ENCODE data around the gene RNF11.
A peak's percentile ranks its signal among the peaks of the same experiment; 100 is the strongest.

Gene RNF11

DNA sequence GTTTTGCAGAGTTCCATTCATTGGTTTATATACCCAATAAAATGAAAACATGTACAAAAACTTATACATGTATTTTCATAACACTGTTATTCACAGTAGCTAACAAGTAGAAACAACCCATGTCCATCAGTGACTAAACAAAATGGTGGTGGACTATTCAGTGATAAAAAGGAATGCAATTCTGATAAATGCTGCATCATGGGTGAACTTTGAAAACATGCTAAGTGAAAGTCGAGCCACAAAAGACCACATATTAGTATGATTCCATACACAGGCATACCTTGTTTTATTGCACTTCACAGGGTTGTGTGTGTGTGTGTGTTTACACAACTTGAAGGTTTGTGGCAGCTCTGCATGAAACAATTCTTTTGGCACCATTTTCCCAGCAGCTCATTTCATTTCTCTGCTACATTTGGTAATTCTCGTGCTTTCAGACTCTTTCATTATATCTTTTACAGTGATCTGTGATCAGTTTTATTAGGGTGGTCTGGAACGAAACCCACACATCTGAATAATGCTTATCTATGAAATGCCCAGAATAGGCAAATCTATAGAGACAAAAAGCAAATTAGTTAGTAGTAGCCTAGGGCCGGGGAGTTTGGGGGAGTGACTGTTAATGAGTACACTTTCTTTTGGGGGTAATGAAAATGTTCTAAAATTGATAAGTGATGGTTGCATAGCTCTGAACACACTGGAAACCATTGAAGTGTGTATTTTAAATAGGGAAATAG, 27.2 kb downstream of the RNF11 start:
- DNase-seq (ENCODE audit: low read depth in 2 of 2) = no peak

DNA sequence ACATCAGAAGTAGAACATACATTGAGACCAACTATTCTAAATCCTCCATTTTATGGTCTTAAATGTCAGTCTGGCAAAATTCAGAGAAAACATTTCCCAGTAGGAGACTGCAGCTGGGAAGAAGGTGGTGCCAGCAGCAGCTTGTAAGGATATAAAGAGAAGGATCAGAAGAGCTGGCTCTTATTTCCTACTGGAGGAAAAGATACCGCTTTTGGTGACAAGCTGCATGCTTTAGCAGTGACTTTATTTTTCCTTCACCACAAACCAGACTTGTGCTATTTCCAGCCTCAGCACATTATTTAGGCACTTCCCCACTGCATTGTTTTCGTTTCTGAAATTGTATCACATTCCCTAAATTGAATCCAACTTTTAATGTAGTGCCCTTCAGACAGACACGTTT, 28.4 kb downstream of the RNF11 start:
- no peak for DNase-seq (ENCODE audit: low read depth in 2 of 2)

DNA sequence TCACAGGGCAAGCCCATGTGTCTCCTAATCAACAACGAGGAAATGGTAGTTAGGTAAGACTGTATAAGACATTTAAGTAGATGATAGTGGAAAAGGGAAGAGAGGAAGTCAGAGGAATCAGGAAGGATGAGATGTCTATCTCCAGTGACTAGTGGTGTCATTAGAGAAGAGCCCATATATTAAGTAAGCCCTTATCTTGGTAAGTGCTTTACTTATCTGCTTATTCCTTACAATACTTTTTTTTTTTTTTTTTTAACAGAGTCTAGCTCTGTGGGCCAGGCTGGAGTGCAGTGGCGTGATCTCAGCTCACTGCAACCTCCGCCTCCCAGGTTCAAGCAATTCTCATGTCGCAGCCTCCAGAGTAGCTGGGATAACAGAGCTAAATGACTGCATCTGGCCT, 29.5 kb downstream of the RNF11 start:
- no peak for DNase-seq (ENCODE audit: low read depth in 2 of 2)

DNA sequence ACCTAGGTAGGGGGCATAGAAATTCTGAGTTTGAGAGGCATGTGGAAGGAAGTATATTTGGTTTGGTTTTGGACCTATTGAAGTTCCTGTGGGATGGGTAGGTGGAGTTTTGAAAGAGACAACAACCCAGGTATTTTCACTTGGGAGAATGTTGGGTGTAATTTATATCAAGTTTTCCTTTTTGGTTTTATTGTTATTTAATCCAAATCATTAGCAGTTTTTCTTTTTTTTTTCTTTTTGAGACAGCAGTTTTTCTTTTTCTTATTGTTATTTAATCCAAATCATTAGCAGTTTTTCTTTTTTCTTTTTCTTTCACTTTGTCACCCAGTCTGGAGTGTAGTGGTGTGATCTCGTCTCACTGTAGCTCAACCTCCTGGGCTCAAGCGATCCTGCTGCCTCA, 30.1 kb downstream of the RNF11 start:
- no peak for DNase-seq (ENCODE audit: low read depth in 2 of 2)

DNA sequence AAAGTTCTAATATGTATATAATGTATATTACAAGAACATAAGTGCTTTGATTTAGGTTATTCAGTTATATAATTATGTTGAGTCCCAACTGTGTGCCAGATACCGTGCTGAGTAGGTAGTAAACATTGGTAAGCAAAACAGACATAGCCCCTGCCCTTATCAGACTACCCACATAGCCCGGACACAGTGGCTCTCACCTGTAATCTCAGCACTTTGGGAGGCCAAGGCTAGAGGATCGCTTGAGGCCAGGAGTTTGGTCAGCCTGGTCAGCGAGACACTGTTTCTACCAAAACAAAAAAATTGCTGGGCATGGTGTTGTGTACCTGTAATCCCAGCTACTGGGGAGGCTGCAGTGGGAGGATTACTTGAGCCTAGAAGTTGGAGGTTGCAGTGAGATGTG, 30.7 kb downstream of the RNF11 start:
- no peak for DNase-seq (ENCODE audit: low read depth in 2 of 2)

DNA sequence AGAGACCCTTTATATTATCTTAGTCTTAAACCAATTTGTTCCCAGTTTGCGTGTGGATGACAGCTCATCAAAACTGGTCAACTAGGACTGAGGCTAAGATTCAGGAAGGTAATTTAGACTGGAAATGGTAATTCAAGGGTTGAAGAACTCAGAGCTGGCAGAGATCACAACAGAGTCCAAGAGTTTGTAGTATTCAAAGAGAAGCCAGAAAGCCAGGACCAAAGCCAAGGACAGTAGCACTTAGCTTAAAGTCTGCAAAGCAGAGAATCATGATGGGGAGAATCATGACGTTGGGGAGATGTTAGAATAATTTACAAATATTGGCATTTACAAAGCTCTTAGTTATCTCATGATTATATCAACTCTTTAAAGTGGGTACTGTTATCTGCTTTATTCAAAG, 32.6 kb downstream of the RNF11 start:
- DNase-seq (ENCODE audit: low read depth in 2 of 2) = no peak

DNA sequence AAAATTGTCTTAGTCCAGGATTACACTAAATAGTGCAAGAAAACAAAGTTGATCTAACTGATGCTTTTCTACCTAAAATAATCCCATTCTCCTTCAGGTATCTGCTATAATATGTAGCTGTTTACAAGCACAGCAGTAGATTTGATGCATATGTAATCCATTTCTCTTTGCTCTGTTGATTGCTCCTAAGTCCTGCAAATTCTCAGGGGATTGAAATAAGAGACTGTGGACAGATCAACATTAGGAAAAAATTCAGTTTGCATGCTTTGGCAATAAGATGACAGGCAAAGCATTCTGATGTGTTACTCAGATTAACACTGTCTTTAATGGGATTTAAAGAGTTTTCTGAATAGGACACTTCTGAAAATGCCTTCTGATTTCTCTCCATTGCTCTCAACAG, 34.7 kb downstream of the RNF11 start:
- DNase-seq (ENCODE audit: low read depth in 2 of 2) = no peak

DNA sequence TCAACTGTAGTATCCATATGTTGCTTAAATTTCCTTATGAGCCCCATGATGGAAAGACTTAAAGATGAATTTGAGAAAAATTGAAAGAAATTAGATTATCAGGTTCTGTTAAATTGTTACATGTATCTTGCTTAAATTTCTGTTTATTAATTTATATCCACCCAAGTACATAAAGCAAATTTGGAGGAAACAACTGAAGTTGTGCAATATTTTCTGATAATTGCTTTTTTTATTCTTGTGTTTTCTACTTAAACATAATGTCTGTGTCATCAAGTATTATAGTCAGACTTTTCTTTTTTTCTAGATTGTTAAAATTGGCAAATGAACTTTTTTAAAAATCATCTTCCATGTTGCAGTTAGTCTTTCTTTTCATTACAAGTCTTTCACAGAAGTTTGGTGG, 36.8 kb downstream of the RNF11 start:
- no peak for DNase-seq (ENCODE audit: low read depth in 2 of 2)

DNA sequence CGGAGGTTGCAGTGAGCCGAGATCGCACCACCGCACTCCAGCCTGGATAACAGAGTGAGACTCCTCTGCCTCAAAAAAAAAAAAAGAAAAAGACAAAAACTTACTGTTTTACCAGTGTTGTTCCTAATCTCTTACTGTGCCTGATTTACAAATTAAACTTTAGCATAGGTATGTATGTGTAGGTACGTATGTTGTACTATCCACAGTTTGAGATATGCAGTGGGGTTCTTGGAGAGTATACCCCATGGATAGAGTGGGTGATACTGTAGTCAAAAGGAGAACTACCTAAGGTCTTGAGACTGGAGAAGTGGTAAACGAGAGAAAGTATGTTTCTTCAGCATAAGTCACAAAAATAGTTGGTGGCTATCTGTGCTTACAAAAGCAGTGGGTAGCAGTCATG, 38.6 kb downstream of the RNF11 start:
- no peak for DNase-seq (ENCODE audit: low read depth in 2 of 2)

DNA sequence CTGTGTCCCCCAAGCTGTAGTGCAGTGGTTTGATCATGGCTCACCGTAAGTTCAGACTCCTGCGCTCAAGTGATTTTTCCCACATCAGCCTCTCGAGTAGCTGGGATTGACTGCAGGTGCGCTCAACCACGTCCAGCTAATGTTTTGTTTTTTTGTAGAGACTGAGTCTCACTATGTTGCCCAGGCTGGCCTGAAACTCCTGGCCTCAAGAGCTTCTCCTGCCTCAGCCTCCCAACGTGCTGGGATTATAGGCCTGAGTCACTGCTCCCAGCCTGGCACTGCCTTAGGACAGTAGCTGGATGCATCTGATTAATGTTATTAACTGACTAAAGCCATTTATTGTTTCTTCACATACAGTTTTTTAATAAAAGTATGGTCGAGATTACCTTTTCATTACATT, 40.2 kb downstream of the RNF11 start:
- DNase-seq (ENCODE audit: low read depth in 2 of 2) = no peak

DNA sequence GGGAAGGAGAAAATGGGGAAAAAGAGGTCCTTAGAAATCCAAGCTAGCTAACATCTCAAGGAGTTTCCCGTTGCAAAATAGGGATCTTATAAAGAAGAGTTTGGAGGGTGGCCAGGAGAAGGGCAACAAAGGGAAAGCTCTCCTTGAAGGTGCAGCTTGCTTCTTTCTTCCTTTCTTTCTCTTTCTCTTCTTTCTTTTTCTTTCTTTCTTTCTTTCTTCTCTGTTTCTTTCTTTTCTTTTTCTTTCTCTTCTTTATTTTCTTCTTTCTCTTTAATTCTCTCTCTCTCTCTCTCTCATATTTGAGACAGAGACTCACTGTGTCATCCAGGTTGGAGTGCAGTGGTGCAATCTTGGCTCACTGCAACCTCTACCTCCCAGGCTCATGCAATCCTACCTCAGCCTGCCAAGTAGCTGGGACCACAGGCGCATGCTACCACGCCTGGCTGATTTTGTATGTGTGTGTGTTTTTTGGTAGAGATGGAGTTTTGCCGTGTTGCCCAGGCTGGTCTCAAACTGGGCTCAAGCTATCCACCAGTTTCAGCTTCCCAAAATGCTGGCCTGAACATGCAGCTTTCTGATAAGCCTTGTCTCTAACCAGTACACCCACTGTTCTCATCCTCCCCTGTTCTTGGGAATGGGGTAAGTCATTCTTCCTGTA, 44.4 kb downstream of the RNF11 start:
- DNase-seq (ENCODE audit: low read depth in 2 of 2) = no peak

DNA sequence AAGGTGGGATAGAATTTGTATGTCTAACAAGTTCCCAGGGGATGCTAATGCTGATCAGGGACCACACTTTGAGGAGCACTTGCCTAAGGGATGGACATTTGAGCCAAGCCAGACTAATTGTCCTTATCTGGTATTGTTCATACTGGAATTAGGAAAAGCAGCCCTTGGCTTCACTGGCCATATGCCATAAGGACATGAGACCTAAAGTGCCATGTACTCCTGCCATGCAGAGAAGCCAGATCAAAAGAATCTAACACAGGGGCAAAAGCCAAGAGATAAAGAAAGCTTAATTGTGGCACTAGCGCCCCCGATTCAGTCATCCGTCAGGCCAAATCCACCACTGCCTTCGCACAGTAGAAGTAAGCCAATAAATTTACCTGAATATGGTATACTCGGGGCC, 45.7 kb downstream of the RNF11 start:
- no peak for DNase-seq (ENCODE audit: low read depth in 2 of 2)

DNA sequence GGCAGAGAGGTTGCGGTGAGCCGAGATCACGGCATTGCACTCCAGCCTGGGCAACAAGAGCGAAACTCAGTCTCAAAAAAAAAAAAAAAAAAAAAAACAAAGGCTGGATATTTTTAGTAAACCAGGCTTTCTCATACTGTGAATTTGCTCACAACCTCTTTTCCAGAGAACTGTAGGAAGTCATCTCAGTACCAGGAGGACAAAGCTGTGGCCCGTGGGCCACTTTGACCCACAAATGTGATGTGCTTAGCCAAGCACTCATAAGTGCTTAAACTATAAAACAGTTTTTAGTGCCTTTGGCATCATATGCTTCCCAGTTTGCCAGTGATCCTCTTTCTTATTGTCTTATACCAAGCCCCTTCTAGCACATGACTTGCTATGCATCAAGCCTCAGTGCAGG, 46.5 kb downstream of the RNF11 start:
- peak in 1 of 2 donors; percentile 13 for DNase-seq (ENCODE audit: low read depth in 2 of 2)

DNA sequence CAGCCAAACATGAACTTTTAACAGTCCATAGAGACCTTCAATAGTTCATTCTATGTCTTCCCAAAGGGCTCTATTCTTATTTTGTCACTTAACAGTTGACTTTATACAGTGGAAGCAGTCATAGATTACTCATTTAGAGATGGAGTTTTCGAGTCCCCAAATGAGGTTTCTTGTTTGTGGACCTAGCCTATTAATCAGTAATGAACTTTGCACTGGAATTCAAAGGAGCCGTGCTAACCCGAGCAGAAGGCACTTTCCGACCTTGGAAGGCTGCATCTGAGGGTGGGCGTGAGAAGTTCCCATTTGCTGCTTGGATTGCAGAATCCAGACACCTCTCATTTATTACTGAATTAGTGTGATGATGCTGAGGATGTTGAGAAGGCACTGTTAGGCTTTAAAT, 47.9 kb downstream of the RNF11 start:
- DNase-seq (ENCODE audit: low read depth in 2 of 2) = no peak

DNA sequence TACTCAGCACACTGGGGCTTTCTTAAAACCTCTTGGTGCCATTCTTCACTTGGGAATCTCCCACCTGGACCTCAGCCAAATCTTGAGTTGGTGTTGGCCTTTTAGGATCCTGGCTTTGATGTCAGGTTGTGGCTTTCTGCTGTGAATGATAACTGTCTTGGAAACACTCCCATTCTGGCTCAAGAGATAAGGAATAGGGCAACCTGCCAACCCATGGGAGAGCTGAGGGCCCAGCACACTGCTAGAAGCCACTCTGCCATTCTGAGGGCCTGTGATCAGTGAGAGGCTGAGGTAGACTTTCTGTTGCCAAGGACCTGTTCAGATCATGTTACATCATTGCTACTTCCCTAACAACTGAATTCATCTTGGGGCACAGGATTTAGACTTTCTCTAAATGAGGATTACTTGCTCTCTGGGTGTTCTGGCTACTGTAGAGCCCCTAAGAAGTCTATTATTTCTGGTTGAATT, 48.4 kb downstream of the RNF11 start:
- DNase-seq (ENCODE audit: low read depth in 2 of 2) = no peak

DNA sequence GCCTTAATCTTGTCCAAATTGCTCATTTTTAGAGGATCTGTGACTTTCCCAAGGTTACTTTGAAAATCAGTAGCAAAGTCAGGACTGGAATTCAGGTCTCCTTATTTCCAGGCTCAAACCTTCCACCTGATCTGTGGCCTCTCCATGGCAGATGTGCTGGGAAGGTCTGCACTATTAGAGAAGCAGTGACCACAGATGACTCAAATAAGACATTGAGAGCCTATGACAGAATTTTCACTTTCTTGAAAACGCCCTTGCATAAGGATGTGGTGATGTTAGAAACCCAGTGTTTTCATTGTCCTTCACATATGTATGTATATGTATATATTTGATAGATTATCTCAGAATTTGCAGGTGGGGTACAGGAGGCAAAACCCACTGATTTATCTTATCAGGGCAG, 49.0 kb downstream of the RNF11 start:
- DNase-seq (ENCODE audit: low read depth in 2 of 2) = no peak

DNA sequence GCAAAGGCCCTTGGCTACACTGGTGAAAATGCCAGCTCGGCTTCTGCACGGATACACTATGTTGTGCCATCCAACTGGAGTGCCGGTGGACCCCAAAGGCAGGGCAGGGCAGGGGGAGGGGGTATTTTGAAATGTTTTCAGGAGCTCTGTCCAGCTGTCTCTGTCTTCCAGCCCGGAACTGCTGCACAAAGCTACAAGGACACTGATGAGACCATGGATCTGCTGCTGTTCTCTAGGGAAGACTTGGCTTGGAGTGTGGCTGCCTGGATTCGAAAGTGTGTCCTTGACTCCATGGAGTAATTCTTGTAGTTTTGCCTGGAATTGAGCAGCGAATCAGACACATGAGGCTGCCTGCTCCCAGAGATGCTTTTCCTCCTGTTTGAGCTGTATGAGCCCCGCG, 51.9 kb downstream of the RNF11 start:
- no peak for DNase-seq (ENCODE audit: low read depth in 2 of 2)

DNA sequence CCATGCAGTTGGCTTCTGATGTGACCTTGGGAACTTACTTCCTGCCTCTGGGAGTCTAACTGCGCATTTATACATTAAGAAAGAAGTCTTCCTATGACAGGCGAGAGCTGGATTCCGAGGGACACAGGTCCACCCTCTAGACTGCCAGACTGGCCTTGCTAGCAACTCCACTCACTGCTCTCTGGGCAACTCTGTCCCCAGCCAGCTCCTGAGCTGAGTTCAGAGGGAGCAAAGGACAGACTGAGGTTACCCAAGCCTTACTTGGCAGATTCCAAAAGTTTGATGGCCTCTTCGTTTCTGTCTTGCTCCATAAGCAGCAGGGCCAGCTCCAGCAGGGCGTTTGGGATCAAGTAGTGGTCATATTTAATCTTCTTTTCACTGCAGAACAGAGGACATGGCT, 52.5 kb downstream of the RNF11 start:
- DNase-seq (ENCODE audit: low read depth in 2 of 2) = no peak

DNA sequence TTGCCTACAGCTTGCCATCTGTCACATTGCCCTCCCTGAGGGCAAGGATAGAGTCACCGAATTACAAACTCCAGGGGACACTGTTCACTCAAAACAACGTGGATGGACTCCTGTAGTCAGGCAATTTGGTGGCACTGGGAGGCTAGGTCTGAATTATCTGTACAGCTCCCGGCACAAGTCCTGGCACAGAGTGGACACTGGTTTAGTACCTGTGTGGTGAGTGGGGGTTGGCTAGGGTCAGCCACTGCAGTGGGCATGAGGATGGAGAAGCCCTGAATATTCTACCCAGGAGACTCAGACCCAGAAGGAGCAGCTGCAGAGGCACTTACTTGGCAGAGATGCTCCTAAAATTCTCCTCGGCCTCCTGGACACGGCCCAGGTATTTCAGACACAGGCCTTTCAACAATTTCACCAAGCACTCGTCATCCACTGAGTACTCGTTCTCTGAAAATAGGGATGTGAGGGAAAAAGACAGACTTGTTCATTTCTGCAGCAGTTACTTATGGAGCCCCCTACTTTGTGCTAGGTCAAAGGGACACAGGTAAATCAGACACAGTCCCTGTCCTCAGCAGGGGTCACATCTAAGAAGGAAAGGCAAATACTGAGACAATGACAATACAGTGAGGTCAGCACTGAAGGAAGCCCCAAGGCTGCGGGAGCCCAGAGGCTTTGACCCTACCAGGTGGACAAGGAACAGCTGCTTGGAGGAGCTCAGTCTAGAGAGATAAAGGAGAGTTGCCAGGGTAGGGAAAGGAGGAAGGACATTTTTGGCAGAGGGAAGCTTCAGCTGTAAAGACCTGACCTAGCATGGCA, 53.8 kb downstream of the RNF11 start:
- DNase-seq (ENCODE audit: low read depth in 2 of 2) = no peak

DNA sequence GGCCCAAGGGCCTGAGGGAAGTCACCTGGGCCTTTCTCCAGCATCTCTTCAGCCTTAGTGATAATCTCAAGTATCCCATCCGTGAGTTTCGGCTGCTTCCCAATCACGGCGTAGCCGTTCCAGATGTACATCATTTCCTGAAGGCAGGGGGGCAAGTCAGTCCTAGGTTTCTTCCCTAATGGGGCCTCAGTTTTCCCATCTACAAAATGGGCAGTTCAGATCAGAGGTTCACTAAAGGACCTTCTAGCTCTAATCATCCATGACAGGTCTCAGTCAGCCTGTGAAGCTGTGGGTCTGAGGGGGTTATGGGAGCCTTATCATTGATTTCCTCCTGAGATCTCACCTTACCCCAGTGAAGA, 54.4 kb downstream of the RNF11 start:
- no peak for DNase-seq (ENCODE audit: low read depth in 2 of 2)

DNA sequence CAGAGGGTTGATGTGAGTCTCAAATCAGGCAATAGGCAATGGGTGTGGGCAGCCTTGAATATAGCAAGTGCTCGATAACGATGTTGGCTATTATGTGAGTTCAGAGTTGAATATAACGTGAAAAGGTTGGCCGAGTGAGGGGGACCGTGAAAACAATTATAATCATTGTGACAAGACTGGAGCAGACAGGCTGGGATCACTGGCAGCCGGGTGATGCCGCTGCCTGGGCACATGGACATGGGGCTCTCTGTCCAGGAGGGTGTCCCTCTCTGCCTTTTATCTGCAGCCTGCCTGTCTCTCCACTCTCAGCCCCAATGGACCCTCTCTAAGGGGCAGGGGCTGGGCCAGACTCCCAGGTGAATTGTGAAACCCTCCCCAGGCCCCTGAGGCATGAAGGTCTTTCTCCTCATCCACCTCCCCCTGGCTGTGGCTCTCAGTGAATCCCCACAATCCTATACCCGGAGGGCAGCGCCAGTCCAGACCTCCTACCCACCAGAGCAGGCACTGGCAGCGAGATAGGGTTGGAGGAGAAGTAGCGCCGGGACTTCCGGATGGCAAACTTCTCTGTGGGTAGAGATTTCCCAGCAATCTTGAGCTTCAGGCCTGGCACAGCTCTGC, 57.9 kb downstream of the RNF11 start:
- DNase-seq (ENCODE audit: low read depth in 2 of 2) = no peak

DNA sequence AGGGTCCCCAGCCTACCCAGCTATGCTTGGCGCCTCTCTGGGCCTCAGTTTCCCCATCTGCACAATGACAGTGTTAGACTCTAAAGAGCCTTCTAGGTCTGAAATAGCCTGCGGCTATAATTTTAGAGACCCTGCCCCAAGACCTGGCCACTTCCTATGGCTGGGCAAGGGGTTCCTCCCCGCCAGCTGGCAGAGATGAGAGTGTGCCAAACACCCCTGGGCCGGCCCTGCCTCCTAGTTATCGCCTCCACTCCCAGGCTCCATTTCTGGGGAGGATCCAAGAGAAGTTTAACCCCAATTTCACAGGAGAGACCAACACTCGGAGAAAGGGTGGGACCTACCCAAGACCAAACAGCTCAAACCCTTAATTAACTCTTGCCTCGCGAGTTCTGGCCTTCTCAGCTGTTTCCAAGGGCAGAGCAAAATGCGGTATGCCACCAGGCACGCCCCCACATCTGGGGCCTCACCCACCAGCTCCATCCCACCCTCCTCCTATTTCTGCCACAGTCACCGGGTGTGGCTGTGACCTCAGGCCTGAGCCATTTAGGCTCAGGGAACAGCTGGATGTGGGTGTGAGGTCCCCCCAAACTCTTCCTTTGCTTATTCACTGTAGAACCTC, 58.6 kb downstream of the RNF11 start:
- DNase-seq (ENCODE audit: low read depth in 2 of 2) = no peak
